ENCODE results near the gene HOMER1.
A peak's percentile ranks its signal among the peaks of the same experiment; 100 is the strongest.
"Not testable (repeated sequence)": the region's sequence is repeated elsewhere in the genome, so short reads cannot be mapped to it uniquely, and the experiment has no call there.

The HOMER1 gene

GRCh38 chr5:79413112-79413511 is 100.8 kb downstream of the HOMER1 start:
- DNase-seq, result no peak

DNA sequence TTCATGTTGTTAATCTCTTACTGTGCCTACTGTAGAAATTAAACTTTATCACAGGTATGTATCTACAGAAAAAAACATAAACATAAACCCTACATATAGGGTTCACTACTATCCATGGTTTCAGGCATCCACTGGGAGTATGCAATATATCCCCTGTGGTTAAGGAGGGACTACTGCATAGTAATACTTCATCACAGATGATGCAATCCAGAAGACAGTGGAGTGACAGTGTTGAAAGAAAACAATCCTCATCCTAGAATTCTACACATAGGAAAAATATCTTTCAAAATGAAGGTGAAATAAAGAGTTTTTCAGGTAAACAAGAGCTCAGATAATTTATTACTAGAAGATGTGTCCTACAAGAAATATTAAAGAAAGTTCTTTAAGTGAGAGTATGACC is 105.9 kb downstream of the HOMER1 start:
- no peak for DNase-seq

DNA sequence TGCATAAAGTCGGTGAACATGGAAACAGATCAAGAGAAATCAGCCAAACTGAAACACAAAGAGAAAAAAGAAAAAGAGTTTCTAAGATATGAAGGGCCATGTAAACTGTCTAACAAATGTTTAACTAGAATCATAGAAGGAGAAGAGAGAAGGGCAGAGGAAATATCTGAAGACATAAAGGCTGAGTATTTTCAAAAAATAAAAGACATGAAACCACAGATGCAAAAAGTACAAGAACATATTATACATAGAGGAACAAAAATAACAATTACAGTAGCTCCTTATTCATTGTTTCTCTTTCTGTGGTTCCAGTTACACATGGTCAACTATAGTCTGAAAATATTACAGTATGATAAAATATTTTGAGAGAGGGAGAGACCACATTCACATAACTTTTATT is 106.3 kb downstream of the HOMER1 start:
- DNase-seq, result no peak

DNA sequence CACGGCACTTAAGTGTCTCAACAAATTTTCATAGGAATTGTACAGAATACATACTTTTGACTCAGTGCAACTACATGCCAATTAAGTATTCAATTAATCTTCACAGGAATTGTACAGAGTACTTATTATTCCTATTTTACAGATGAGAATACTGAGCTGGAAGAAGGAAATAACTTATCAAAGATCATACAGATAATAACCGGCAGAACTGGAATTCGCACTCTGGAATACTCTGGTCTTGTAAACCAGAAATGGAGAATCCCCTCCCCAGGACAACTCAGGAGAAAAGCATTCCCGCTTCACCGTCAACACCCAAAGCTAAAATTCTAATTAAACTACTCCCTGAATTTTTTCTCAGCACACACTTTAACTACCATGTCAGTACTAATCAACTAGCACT is 112.7 kb downstream of the HOMER1 start:
- no peak for DNase-seq

DNA sequence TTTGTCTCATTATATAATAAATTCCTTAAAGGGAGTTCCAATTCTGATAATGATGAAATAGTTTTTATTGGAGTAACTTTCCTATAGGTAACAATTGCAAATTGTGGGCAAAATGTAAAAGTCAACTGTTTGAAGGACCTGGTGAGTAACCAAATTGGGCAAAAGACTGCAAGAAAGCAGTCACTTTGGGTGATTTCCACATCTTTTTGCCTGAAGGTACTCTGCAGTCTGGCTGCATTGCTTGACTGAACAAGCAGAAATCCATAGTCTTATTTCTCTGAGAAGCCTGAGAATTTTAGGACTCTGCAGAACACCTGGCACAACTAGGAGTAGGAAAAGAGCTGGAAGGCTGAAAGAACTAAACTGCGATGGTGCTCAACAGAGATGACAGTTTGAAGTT is 114.9 kb downstream of the HOMER1 start:
- DNase-seq, result no peak

GRCh38 chr5:79397080-79397479 is 116.9 kb downstream of the HOMER1 start:
- no peak for DNase-seq

GRCh38 chr5:79396265-79396664 is 117.7 kb downstream of the HOMER1 start:
- no peak for DNase-seq

DNA sequence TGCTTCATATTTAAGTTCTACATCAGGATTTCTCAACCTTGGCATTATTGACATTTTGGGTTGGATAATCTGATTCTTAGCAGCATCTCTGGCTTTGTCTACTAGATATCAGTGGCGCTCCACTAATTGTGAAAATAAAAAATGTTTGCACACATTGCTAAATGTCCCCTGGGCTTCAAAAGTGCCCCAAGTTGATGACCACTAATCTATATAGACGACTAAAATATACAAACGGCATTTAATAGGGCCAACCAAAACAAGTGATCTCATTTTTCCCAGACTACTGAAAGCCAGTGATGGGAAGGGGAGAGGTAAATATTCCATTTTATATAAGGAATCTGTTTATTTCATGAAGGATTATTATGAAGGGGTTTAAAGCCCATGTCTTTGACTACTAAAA is 118.6 kb downstream of the HOMER1 start:
- no peak for DNase-seq

GRCh38 chr5:79392776-79393175 is 121.2 kb downstream of the HOMER1 start:
- no peak for DNase-seq

DNA sequence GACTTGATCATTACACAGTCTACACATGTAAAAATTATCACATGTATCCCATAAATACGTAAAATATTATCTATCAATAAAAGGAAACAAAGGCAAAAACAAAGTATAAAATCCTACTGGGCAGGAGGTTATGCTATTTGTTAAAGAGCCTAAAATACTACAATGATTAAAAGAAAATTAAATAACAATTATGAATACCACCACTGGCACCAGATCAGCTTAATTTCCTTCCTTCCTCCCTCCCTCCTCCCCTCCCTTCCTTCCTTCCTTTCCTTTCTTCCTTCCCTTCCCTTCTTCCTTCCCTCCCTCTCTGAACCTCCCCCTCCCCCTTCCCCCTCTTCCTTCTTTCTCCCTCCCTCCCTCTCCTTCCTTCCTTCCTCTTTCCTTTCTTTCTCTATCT is 127.3 kb downstream of the HOMER1 start:
- DNase-seq, result no peak

GRCh38 chr5:79385126-79385525 is 128.8 kb downstream of the HOMER1 start:
- not testable (repeated sequence) for DNase-seq

DNA sequence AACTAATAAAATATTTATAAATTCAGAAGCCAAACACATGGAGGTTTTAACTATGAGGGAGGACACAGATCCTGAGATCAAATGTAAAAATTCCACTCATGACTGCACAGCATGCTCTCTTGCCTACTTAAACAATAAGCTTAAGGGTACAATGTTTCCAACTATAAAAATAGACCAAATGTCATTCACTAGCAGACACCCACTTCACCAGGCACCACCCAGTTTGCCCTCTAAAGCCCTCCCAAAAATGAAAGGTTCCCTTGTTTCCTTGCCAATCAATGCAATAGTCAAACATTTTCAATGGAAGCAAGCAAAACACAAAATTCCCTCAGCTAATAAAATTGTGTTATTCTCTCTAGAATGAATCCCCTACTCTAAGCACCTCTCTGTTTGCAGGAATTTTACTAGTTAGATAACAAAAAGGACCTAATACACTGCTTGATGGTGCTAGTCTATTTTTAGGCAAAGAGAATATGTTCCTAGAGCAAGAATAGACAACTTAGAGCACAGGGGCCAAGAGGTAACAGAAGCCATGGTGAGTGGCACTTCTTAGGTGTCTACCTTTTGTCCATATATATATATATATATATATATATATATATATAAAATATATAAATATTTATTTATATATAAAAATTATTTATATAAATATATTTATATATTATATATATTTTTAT is 135.3 kb downstream of the HOMER1 start:
- DNase-seq, result no peak

GRCh38 chr5:79357398-79357797 is 156.5 kb downstream of the HOMER1 start:
- DNase-seq, result no peak

GRCh38 chr5:79349881-79350280 is 164.1 kb downstream of the HOMER1 start:
- no peak for DNase-seq

- DNase-seq, result no peak
Measured at GRCh38 chr5:79349047-79349446, 164.9 kb downstream of the HOMER1 start.

DNA sequence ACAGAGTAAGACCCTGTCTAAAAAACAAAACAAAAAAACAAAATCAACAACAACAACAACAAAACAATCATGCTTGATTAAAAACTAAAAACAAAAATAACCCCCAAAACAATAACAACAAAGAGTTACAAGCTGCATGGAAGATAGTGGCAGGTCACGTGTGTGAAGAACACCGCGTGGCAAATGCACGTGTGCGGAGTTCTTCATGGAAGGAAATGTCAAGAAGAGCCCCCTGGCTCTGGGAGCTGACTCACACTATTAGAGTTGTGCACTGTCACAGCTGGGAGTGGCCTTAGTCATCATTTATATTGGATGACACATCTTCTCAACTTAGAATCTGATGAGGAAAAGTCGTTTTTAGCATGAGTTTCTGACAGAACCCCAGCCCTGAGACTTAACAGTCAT is 167.5 kb downstream of the HOMER1 start:
- DNase-seq, result peak; percentile 22

DNA sequence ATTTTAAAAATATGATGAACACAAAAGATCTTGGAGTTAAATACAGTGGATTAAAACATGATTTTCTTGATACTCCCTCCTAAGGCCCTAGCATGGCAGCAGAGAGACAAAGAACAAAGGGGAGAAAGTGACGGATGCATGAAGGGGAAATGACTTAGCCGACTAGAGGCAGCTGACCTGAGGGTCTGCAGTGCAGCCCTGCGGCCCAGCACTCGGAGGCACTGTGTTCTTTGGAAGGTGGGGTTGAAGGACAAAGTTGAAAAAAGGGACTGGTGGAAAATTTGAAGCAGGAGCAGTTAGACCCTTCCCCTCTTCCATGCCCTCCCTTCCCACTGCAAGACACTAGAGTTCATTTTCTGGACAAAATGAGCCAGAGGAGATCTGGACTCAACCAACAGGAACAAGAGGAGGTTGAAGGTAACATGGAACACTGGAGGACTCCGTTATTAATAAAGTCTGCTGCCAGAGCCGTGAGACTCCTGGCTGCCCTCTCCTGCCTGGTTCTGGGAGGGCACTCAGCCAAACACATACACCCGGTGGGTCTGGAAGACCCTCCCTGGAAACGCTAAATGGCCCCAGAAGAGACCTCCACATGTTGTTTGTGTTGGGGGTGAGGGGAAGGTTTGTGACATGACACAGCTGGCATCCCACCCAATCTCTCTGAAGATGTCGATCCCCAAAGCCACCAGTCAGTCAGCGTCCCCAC is 179.9 kb downstream of the HOMER1 start:
- no peak for DNase-seq

GRCh38 chr5:79330071-79330470 is 183.9 kb downstream of the HOMER1 start:
- no peak for DNase-seq

GRCh38 chr5:79329453-79329852 is 184.5 kb downstream of the HOMER1 start:
- no peak for DNase-seq
